Naive thymus-derived CD4-positive, alpha-beta T cell (primary cell): Measurements from ENCODE around the gene PCBP3. TPM values are rescaled to one million over a fixed set of nuclear protein-coding genes. Genes with fewer than 3 reads are reported as not detected.
"Not testable (repeated sequence)": the region's sequence is repeated elsewhere in the genome, so short reads cannot be mapped to it uniquely, and the experiment has no call there.

ENCODE experiments used
- ATAC-seq: fragments of 150-1000 bp; cut with Tn5 transposase; 2 replicates; pipeline ENCODE4 v1.10.0; 2021; ENCODE audit warnings: mild to moderate bottlenecking, moderate library complexity
- CTCF ChIA-PET: fragments of 350-600 bp; sonication (Branson Sonifier 250); formaldehyde crosslinking; loops from one replicate; lab custom pipeline; 2021; ENCODE audit warnings: antibody characterized with exemption; lab: Charles Lee
- POLR2A ChIA-PET: fragments of 350-600 bp; sonication (Branson Sonifier 250); formaldehyde crosslinking; loops from one replicate; lab custom pipeline; 2021; ENCODE audit warnings: antibody characterized with exemption, inconsistent platforms; lab: Charles Lee
- DNase-seq, 9 donors: peaks; one replicate each; pipeline versions ENCODE4 v3.0.0 to v3.0.0-alpha.2; 2020 to 2022; ENCODE audit warnings: mixed read lengths in 1 of 9
- H3K27ac ChIP-seq: one replicate; pipeline ENCODE4 v1.7.0; 2013; ENCODE audit warnings: mild to moderate bottlenecking, low read depth, low read length, moderate library complexity
- H3K27me3 ChIP-seq, 2 donors: one replicate each; pipeline ENCODE4 v1.7.0; 2013; ENCODE audit warnings: low read length in 2 of 2, mild to moderate bottlenecking in 2 of 2, moderate library complexity in 2 of 2; ENCODE audit not compliant: control insufficient read depth in 2 of 2, insufficient read depth in 2 of 2
- H3K36me3 ChIP-seq, 3 experiments: 1 replicate in 2 of 3; 2 replicates in 1 of 3; pipeline ENCODE4 v1.7.0; 2013; ENCODE audit warnings: low read length in 3 of 3, mild to moderate bottlenecking in 3 of 3, moderate library complexity in 1 of 3; ENCODE audit not compliant: insufficient read depth in 3 of 3, control insufficient read depth in 2 of 3
- H3K4me1 ChIP-seq, 2 donors: one replicate each; pipeline ENCODE4 v1.7.0; 2013; ENCODE audit warnings: low read length in 2 of 2, mild to moderate bottlenecking in 2 of 2, moderate library complexity in 1 of 2; ENCODE audit not compliant: control insufficient read depth in 2 of 2, insufficient read depth in 2 of 2
- H3K4me3 ChIP-seq: 2 replicates; pipeline ENCODE4 v1.7.0; 2013; ENCODE audit warnings: mild to moderate bottlenecking, low read length
- H3K9me3 ChIP-seq, 3 experiments: 1 replicate in 2 of 3; 2 replicates in 1 of 3; pipeline ENCODE4 v1.7.0; 2013; ENCODE audit warnings: low read length in 3 of 3; ENCODE audit not compliant: control insufficient read depth in 2 of 3
- H3K27ac Mint-ChIP-seq, 9 donors: one replicate each; pipeline ENCODE4 v1.8.0; 2020 to 2022; ENCODE audit warnings: mixed read lengths in 9 of 9, mild to moderate bottlenecking in 8 of 9, moderate library complexity in 5 of 9, inconsistent platforms in 2 of 9
- H3K27me3 Mint-ChIP-seq, 5 donors: one replicate each; pipeline ENCODE4 v1.8.0; 2021 to 2022; ENCODE audit warnings: mixed read lengths in 5 of 5, mild to moderate bottlenecking in 1 of 5
- H3K36me3 Mint-ChIP-seq, 5 donors: one replicate each; pipeline ENCODE4 v1.8.0; 2020 to 2022; ENCODE audit warnings: mixed read lengths in 5 of 5, mild to moderate bottlenecking in 3 of 5, inconsistent platforms in 1 of 5
- H3K4me1 Mint-ChIP-seq, 7 donors: one replicate each; pipeline ENCODE4 v1.8.0; 2020 to 2022; ENCODE audit warnings: mixed read lengths in 7 of 7, mild to moderate bottlenecking in 3 of 7, inconsistent platforms in 1 of 7
- H3K4me3 Mint-ChIP-seq, 10 donors: one replicate each; pipeline ENCODE4 v1.8.0; 2020 to 2022; ENCODE audit warnings: mild to moderate bottlenecking in 10 of 10, mixed read lengths in 10 of 10, moderate library complexity in 6 of 10, inconsistent platforms in 2 of 10
- H3K9me3 Mint-ChIP-seq, 11 donors: one replicate each; pipeline ENCODE4 v1.8.0; 2020 to 2022; ENCODE audit warnings: mixed read lengths in 11 of 11, mild to moderate bottlenecking in 4 of 11, inconsistent platforms in 1 of 11, moderate library complexity in 1 of 11
- intact Hi-C, 2 donors: fragments of 100-400 bp; cut with micrococcal nuclease; formaldehyde crosslinking; loops; one replicate each; pipeline ENCODE4 v1.15.1; 2023
- polyA plus RNA-seq, 2 donors: library from polyadenylated mRNA; unstranded; fragments of 300-500 nt; fragmentation: Illumina TruSeq; gene quantifications; one replicate each; pipeline ENCODE4 v1.2.3, GENCODE V29; 2021
- total RNA-seq, 6 experiments: library from RNA in 5 of 6; stranded (reverse) in 5 of 6; gene quantifications; 1 replicate in 5 of 6; 2 replicates in 1 of 6; pipeline ENCODE4 v1.2.3 and lab custom pipeline; 2021 to 2026

PCBP3 gene
- total and polyA plus RNA-seq, 7 experiments from 2014 or later: 1.2 to 5.2 (median 1.6) TPM

- H3K27me3 Mint-ChIP-seq: peaks cover 0 to 24% (median 0%) of the 10 kb centered on the region in 5 donors
- no peak overlapping the region for H3K27ac Mint-ChIP-seq
- CTCF ChIA-PET: no interaction called here
- intact Hi-C loops: no loop called here
- Histone ChIP-seq H3K9me3 (no peaks in the 10 kb centered on the region), H3K4me1 (peaks cover 0 to 2% of the 10 kb centered on the region in 2 donors), H3K27me3 (no peaks in the 10 kb centered on the region), H3K27ac (no peak overlapping the region), H3K36me3 (no peaks in the 10 kb centered on the region), H3K4me3 (no peak overlapping the region)
- no peak for DNase-seq
- POLR2A ChIA-PET: no interaction called here
- H3K9me3 Mint-ChIP-seq: peaks cover 0 to 1% (median 0%) of the 10 kb centered on the region in 11 donors
- H3K4me3 Mint-ChIP-seq: no peak overlapping the region
- peaks cover 0 to 26% (median 15%) of the 10 kb centered on the region in 7 donors for H3K4me1 Mint-ChIP-seq
- no peaks in the 10 kb centered on the region for H3K36me3 Mint-ChIP-seq
- ATAC-seq: no peak
Observed at GRCh38 chr21:45622416-45623097, 21.0 kb upstream of the PCBP3 start.

- Histone ChIP-seq H3K36me3 (no peaks in the 10 kb centered on the region), H3K4me1 (no peaks in the 10 kb centered on the region), H3K9me3 (no peaks in the 10 kb centered on the region), H3K27ac (no peak overlapping the region), H3K4me3 (no peak overlapping the region), H3K27me3 (no peaks in the 10 kb centered on the region)
- intact Hi-C loops: no loop called here
- ATAC-seq: no peak
- ChIA-PET POLR2A (no interaction called here), CTCF (no interaction called here)
- H3K36me3 Mint-ChIP-seq: no peaks in the 10 kb centered on the region
- no peak overlapping the region for H3K27ac Mint-ChIP-seq
- H3K27me3 Mint-ChIP-seq: peaks cover 0 to 27% (median 0%) of the 10 kb centered on the region in 5 donors
- no peak for DNase-seq
- peaks cover 0 to 1% (median 0%) of the 10 kb centered on the region in 11 donors for H3K9me3 Mint-ChIP-seq
- peaks cover 0 to 24% (median 6%) of the 10 kb centered on the region in 7 donors for H3K4me1 Mint-ChIP-seq
- H3K4me3 Mint-ChIP-seq: no peak overlapping the region
Observed at GRCh38 chr21:45623436-45623835, 20.1 kb upstream of the PCBP3 start.

- intact Hi-C loops, ATAC-seq, H3K36me3 Mint-ChIP-seq, H3K27me3 ChIP-seq, H3K9me3 Mint-ChIP-seq, CTCF ChIA-PET, H3K27ac ChIP-seq, H3K4me3 Mint-ChIP-seq, H3K36me3 ChIP-seq, H3K4me1 ChIP-seq, POLR2A ChIA-PET, H3K9me3 ChIP-seq, DNase-seq, H3K4me3 ChIP-seq: not testable (repeated sequence)
- Mint-ChIP-seq H3K4me1 (peaks cover 0 to 32% (median 18%) of the 10 kb centered on the region in 7 donors), H3K27ac (peak overlapping the region in 2 of 9 donors; percentile 58 to 62), H3K27me3 (peaks cover 0 to 24% (median 0%) of the 10 kb centered on the region in 5 donors)
Observed at GRCh38 chr21:45626127-45626526, 17.4 kb upstream of the PCBP3 start.

GRCh38 chr21:45629046-45629981 lies 14.2 kb upstream of the PCBP3 start:
- ATAC-seq (no peak), DNase-seq (no peak)
- no peaks in the 10 kb centered on the region for H3K36me3 Mint-ChIP-seq
- H3K4me1 Mint-ChIP-seq: peaks cover 0 to 37% (median 24%) of the 10 kb centered on the region in 7 donors
- POLR2A ChIA-PET: no interaction called here
- no peak overlapping the region for H3K27ac ChIP-seq
- no peak overlapping the region for H3K4me3 ChIP-seq
- H3K9me3 Mint-ChIP-seq: no peaks in the 10 kb centered on the region
- H3K4me3 Mint-ChIP-seq: peak overlapping the region in 1 of 10 donors; percentile 10
- CTCF ChIA-PET: no interaction called here
- peak overlapping the region in 2 of 9 donors; percentile 21 to 58 for H3K27ac Mint-ChIP-seq
- no peaks in the 10 kb centered on the region for H3K36me3 ChIP-seq
- H3K27me3 ChIP-seq: no peaks in the 10 kb centered on the region
- peaks cover 0 to 16% of the 10 kb centered on the region in 2 donors for H3K4me1 ChIP-seq
- intact Hi-C loops: no loop called here
- H3K27me3 Mint-ChIP-seq: peaks cover 0 to 23% (median 0%) of the 10 kb centered on the region in 5 donors
- no peaks in the 10 kb centered on the region for H3K9me3 ChIP-seq

GRCh38 chr21:45630066-45630694 lies 13.3 kb upstream of the PCBP3 start:
- H3K27me3 Mint-ChIP-seq: peaks cover 0 to 16% (median 0%) of the 10 kb centered on the region in 5 donors

GRCh38 chr21:45630876-45631275 lies 12.6 kb upstream of the PCBP3 start:
- no peaks in the 10 kb centered on the region for H3K36me3 Mint-ChIP-seq
- Histone ChIP-seq H3K27me3 (no peaks in the 10 kb centered on the region), H3K27ac (no peak overlapping the region), H3K4me1 (peaks cover 0 to 16% of the 10 kb centered on the region in 2 donors), H3K4me3 (no peak overlapping the region), H3K9me3 (no peaks in the 10 kb centered on the region), H3K36me3 (no peaks in the 10 kb centered on the region)
- peaks cover 0 to 14% (median 0%) of the 10 kb centered on the region in 5 donors for H3K27me3 Mint-ChIP-seq
- DNase-seq: no peak
- intact Hi-C loops: no loop called here
- no peak for ATAC-seq
- POLR2A ChIA-PET: no interaction called here
- peaks cover 0 to 31% (median 20%) of the 10 kb centered on the region in 7 donors for H3K4me1 Mint-ChIP-seq
- H3K4me3 Mint-ChIP-seq: no peak overlapping the region
- CTCF ChIA-PET: no interaction called here
- H3K9me3 Mint-ChIP-seq: no peaks in the 10 kb centered on the region
- no peak overlapping the region for H3K27ac Mint-ChIP-seq

More at GRCh38 chr21:45630066-45630694, 13.3 kb upstream of the PCBP3 start:
- Mint-ChIP-seq H3K4me1 (peaks cover 0 to 31% (median 20%) of the 10 kb centered on the region in 7 donors), H3K9me3 (no peaks in the 10 kb centered on the region), H3K4me3 (no peak overlapping the region), H3K27ac (peak overlapping the region in 1 of 9 donors; percentile 47), H3K36me3 (no peaks in the 10 kb centered on the region)
- no peak overlapping the region for H3K27ac ChIP-seq
- H3K4me1 ChIP-seq: peaks cover 0 to 16% of the 10 kb centered on the region in 2 donors
- H3K27me3 ChIP-seq: no peaks in the 10 kb centered on the region
- H3K4me3 ChIP-seq: no peak overlapping the region
- ATAC-seq (no peak), DNase-seq (no peak)
- ChIA-PET CTCF (no interaction called here), POLR2A (no interaction called here)
- no peaks in the 10 kb centered on the region for H3K36me3 ChIP-seq
- intact Hi-C loops: no loop called here
- H3K9me3 ChIP-seq: no peaks in the 10 kb centered on the region
